HG02759 (cell line): ENCODE measurements around the gene LENG8.
"Not testable (repeated sequence)": the region's sequence is repeated elsewhere in the genome, so short reads cannot be mapped to it uniquely, and the experiment has no call there.

Experiments used
- ATAC-seq: cut with Tn5 transposase; IDR thresholded peaks from one replicate; pipeline ENCODE4 v1.9.1; 2021; ENCODE audit warnings: mild to moderate bottlenecking, moderate library complexity; ENCODE audit not compliant: unreplicated experiment

LENG8 gene

GRCh38 chr19:54460230-54461005, 11.4 kb downstream of the LENG8 start:
- ATAC-seq = no peak

- no peak for ATAC-seq
Observed at GRCh38 chr19:54461210-54461609, 12.2 kb downstream of the LENG8 start.

GRCh38 chr19:54461613-54462012, 12.6 kb downstream of the LENG8 start:
- ATAC-seq = no peak

DNA sequence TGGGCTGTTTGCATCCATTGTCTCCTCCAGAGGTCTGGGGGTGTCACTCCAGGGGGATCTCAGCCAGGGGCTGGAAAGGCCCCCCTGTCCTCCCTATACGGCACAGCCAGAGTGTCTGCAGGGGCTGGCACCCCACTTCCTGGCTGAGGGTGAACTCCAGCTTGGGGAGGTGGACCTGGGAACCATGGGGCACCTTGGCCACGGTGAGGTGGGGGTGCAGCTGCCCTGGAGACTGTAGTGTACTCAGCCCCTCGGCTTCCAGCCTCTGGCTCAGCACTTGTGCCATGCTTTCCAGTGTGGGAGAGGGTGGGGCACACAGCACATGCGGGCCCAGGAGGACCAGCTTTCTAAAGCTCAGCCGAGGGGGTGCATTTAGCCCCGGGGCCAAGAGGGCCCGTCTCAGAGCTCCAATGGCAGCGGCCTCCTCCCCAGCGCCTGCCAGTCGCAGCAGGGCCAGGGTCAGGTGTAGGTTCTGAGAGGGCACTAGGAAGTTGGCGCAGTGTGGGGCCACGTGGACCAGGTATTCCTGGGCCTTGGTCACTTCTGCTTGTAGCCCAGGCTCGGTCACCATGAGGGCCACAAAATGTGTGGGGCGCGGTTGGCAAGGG, 13.2 kb downstream of the LENG8 start:
- no peak for ATAC-seq

DNA sequence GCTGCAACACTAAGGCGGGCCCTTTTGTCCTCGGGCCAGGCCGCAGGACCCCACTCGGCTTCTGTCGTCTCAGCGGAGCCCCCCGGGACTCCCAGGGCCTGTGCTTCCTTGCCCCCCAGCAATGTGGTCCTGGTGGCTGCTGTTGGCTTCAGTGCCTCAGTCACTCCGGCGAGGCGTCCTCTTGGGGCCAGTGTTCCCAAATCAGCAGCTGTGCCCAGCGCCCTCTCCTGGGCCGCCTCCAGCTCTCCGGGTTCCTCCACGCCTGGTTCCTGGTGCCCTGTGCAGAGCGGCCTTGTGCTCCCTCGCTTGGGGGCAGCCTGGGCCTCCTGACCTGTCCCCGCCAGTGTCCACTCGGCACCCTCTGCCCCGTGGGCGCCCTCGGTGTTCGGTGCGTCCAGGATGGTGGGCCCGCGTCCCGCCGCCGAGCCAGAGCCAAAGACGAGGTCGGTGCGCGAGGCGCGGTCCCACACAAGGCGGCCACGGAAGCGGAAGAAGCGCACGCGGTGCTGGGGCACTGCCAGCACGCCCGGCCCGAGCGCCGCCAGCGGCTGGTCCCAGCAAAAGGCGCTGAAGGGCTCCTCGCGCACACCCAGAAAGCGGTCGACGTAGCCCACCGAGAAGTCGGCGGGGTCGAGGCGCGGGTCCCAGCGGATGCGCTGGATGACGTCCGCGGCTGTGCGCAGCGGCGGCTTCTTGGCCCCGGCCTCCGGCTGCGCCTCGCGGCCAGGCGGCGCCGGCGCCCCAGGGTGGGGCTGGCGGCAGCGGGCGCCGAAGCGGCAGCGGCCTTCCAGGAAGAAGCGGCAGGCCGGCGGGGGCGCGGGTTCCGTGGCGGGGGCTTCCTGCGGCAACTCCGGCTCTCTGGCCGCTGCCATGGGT, 13.9 kb downstream of the LENG8 start:
- peak; percentile 12 for ATAC-seq

- peak; percentile 52 for ATAC-seq
Observed at GRCh38 chr19:54463531-54464043, 14.6 kb downstream of the LENG8 start, which contains the start of gene LENG9. TSS of gene LENG9 (minus strand) at chr19:54463778. CDS start at chr19:54463526, 252 bp downstream.

DNA sequence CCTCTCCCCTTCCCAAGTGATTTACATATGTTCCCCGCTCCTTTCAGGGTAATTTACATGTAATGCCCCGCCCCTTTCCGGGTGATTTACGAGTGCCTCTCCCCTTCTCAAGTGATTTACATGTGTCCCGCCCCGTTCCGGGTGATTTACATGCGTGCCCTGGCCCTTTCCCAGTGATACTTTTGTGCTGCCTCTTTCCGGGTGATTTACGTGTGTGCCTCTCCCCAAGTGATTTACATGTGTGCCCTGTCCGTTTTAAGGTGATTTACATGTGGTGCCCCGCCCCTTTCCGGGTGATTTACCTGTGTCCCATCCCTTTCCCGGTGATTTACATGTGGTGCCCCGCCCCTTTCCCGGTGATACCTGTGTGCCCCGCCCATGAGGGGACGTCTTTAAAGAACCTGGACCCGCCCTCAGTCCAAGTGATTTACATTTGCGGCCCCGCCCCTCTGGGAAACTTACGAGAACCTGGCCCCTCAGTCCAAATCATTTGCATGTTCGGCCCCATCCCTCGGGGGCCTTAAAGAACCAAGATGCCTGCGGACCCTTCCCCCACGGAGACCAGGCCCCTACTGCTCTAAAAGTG, 15.1 kb downstream of the LENG8 start:
- peak; percentile 47 for ATAC-seq

- ATAC-seq = peak; percentile 57
Observed at GRCh38 chr19:54464630-54465425, 15.8 kb downstream of the LENG8 start.

GRCh38 chr19:54465426-54466109, 16.6 kb downstream of the LENG8 start:
- no peak for ATAC-seq

DNA sequence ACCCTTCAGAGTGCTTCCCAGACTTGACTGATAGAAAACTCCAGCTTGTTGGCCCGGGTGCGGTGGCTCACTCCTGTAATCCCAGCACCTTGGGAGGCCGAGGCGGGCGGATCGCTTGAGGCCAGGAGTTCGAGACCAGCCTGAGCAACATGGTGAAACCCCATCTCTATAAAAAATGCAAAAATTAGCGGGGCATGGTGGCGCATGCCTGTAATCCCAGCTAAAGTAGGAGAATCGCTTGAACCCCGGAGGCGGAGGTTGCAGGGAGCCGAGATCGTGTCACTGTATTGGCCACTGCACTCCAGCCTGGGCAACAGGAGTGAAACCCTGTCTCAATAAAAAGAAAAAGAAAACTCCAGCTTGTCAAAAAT, 17.1 kb downstream of the LENG8 start:
- ATAC-seq = not testable (repeated sequence)

- ATAC-seq = no peak
Observed at GRCh38 chr19:54469496-54469934, 20.5 kb downstream of the LENG8 start.

DNA sequence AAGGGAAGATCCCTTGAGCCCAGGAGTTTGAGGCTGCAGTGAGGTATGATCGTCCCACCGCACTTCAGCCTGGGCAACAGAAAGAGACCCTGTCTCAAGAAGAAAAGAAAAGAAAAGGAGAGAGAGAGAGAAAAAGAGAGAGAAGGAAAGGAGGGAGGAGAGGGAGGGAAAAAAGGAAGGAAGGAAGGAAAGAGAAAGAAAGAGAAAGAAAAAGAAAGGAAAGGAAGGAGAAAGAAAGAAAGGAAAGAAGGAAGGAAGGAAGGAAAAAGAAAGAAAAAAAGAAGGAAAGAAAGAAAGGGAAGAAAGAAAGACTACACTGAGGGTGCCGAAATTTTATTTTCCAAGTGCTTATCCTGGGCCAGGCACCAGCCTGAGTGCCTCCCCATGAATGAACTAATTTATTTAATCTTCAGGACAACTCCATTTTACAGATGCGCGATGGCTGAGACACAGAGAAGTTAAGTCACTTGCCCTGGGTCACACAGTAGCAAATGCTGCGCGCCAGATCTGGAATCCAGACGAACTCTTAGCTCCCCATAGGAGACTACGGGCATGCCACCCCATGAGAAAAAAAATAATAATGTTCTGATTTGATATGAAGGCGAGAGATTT, 21.4 kb downstream of the LENG8 start:
- ATAC-seq = no peak

GRCh38 chr19:54470991-54471782, 22.2 kb downstream of the LENG8 start:
- ATAC-seq = no peak

DNA sequence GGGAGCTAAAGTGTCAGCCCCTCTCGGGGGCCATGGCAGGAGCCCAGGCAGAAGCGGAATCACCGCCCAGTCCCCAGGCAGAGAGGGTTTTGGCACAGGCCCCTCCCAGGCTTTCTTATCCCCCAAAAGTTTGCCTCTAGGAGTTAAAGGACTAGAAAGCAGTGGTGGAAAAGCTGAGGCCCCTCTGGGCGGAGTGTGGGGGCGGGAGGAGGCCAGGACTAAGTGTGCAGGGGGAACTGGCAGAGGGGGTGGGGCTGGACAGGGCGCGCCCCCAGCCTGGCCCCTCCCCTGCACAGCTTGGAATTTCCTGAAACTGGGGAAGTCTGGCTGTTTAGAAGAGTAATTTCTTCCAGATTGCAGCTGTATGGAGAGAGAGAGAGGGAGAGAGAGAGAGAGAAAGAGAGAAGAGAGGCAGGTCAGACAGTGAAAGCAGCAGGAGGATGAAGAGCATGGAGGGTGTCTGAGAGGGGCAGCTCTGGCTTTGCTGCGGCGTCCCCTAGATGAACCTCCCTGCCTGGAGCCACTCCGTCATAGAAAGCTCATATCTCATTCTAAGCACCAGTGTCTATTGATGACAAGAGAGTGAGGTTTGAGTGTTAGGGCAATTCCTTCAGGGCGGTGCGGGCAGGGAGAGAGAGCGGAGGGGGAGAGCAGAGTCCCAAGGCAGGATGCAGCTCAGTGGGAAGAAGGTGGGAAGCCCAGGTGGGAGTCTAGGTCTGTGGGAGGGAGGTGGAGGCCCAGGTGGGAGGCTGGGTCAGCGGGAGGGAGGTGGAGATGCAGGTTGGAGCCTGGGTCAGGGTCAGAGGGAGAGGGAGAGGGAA, 24.3 kb downstream of the LENG8 start, which contains the start of gene CDC42EP5:
TSS of gene CDC42EP5 (minus strand) at position 226 of the 821 bp plus-strand sequence. CDS start 7,749 bp downstream, outside the sequence.
- ATAC-seq = no peak

DNA sequence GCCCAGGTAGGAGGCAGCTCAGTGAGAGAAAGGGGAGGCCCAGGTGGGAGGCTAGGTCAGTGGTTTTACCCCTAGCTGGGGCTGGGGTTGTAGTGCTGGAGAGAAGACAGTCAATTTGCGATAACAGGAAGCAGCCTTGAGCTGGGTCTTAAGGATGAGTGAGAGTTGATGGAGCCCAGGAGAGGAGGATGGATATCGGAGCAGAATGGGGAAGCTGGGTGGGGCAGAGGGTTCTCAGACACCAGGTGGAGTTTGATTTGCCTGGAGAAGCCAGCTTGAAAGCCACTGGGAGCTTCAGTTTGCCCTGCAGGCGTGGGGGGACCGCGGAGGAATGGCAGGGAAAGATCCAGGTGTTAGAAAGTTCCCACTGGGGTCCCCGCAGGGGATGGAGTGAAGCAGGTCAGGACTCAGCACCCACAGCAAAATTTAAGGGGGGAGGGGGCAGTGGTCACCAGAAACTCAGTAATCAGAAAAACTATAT, 24.9 kb downstream of the LENG8 start:
- no peak for ATAC-seq

DNA sequence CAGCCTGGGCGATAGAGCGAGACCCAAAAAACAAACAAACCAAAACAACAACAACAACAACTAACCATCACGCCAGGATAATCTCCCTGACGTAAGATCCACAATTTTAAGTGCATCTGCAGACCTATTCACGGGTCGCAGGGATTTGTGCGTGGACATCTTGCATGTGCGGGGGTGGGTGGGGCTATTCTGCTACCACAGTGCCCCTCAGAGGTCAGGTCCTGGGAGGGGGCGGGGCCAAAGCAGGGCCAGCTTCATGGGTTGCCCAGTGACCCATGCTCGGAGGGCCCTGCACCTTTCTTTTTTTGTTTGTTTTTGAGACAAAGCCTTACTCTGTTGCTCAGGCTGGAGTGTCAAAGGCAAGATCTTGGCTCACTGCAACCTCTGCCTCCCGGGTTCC, 26.7 kb downstream of the LENG8 start:
- no peak for ATAC-seq

- no peak for ATAC-seq
Observed at GRCh38 chr19:54477650-54478049, 28.7 kb downstream of the LENG8 start.
